ENCODE results near the gene MCFD2.
"Not testable (repeated sequence)": the region's sequence is repeated elsewhere in the genome, so short reads cannot be mapped to it uniquely, and the experiment has no call there.

The MCFD2 gene

DNA sequence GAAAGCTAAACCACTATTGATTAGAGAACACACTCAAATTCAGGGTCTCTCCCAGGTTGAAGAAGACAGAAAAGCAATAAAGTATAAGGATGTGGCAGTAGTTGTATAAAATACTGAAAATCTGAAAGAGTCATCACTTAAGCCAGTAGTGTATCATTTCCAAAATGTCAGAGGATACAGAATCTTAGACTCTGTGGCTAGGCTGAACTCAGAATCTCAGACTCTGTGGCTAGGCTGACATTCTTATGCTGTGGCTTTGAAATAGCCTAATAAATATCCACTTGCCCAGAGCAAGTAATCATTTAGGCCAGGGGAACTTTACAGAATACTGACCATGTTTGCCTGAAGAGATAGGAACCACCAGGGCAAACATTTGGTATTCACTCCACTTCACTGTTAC lies 13.1 kb downstream of the MCFD2 start:
- no peak for DNase-seq (ENCODE audit: low read depth, low spot score)

GRCh38 chr2:46901611-46902010 lies 14.0 kb downstream of the MCFD2 start:
- DNase-seq (ENCODE audit: low read depth, low spot score) = no peak

GRCh38 chr2:46900381-46900780 lies 15.2 kb downstream of the MCFD2 start:
- DNase-seq (ENCODE audit: low read depth, low spot score) = no peak

DNA sequence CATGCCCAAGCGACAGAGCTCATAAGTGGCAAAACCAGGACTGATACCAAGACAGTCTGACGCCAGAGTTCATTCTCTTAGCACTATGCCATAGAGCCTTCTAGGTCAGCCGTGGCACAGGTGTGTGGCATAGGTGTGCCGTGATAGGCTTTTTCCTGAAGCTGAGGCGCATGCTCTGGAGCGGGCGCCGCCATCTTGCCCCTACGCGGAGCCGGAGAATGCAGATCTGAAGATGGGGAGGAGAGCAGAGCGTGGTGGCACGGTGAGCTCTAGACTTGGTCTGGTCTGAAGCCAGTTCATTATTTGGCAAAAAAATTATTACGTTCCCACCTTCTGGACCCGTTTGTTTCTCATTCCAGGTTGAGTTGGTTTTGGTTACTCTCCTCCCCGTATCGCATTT lies 16.6 kb downstream of the MCFD2 start:
- DNase-seq (ENCODE audit: low read depth, low spot score) = no peak

DNA sequence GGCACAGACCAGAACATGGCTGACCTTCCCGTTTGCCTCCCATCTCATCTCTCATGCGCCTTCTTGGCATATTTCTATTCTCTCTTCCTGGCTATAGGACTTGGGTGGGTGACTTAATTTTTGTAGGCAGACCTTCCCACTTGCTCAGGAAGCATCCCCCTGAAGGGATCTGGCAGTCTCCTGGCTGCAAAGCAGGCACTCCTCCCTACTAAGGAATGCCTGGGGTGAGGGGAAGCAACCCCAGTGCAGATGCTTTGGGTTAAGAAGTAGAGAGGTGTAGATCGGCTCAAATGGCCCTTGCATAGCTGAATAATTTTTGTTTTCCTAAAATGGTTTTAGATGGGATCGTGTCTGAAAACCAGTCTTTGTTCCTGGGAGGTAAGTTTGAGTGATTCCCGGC lies 17.6 kb downstream of the MCFD2 start:
- no peak for DNase-seq (ENCODE audit: low read depth, low spot score)

GRCh38 chr2:46893269-46893939 lies 22.2 kb downstream of the MCFD2 start:
- no peak for DNase-seq (ENCODE audit: low read depth, low spot score)

GRCh38 chr2:46891956-46892553 lies 23.6 kb downstream of the MCFD2 start:
- DNase-seq (ENCODE audit: low read depth, low spot score) = no peak

- no peak for DNase-seq (ENCODE audit: low read depth, low spot score)
These were observed 27.1 kb downstream of the MCFD2 start for GRCh38 chr2:46888421-46888952.

DNA sequence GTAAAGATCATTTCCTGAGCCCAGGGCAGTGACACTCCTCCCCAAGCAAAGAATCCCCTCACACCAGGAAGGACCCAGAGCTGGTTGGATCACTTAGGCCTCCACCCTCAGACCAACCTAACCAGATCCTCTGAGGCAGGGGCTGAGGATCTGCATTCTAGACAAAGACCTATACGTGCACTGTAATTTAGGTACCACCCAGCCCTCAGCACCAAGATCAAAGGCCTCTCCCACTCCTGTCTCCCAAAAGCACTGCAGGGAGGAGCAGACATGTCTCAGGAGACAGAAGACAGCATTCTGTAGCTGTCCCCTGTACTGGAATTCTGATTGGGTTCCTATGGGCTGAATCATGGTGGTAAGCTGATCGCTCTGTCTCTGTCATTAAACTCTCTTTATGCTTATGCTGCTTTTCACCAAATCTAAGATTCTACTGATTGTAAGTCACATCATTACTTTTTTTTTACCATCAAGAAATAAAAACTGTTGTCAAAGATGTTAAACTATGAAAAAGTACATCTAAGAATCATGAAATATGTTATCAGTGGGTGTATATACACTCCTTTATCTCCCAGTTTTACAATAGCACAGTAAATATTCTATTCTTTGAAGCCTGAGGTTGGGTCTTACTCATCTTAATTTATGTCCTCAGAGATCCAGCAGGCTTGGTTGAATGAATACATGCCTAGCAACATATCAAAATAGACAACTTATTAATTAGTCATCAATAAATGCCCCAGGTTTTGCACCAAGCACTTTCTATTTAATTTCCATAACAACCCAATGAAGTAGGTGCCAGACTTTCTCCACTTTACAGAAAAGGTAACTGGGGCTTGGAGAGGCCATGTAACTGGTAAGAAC lies 28.3 kb downstream of the MCFD2 start:
- DNase-seq (ENCODE audit: low read depth, low spot score) = no peak

DNA sequence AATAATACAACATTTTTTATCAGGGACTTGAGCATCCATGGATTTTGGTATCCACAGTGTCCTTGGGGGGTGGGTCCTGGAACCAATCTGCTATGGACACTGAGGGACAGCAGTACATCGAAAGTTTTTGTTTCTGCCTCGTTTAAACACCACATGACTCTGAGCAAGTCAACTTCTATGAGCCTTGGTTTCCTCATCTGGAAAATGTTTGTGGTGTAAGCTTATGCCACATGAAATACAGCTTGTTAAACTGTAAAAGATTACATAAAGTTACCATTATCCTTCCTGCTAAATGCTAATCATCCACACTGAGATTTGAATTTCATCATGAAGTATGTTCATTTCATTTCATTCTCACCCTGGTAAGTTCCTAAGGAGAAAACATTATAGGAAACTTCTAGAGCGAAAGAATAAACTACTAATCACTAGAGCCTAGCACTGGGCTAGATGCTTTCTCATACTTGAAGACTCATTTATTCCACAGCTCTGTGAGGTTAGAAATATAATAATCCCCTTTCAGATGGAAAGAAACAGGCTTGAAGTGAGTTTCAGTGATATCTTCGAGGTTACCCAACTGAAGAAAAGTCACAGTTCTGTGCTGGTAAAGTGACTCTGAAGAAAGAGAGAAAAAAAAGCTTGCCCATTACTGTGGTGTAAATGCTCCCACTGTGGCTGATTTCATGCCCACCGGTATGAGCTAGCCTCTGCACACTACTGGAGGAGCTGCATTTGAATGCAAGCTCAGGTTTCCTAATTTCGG lies 29.2 kb downstream of the MCFD2 start:
- DNase-seq (ENCODE audit: low read depth, low spot score) = no peak

- no peak for DNase-seq (ENCODE audit: low read depth, low spot score)
These were observed 30.2 kb downstream of the MCFD2 start for GRCh38 chr2:46885376-46885775.

GRCh38 chr2:46879511-46879910 lies 36.1 kb downstream of the MCFD2 start:
- no peak for DNase-seq (ENCODE audit: low read depth, low spot score)

GRCh38 chr2:46878886-46879285 lies 36.7 kb downstream of the MCFD2 start:
- DNase-seq (ENCODE audit: low read depth, low spot score) = no peak

DNA sequence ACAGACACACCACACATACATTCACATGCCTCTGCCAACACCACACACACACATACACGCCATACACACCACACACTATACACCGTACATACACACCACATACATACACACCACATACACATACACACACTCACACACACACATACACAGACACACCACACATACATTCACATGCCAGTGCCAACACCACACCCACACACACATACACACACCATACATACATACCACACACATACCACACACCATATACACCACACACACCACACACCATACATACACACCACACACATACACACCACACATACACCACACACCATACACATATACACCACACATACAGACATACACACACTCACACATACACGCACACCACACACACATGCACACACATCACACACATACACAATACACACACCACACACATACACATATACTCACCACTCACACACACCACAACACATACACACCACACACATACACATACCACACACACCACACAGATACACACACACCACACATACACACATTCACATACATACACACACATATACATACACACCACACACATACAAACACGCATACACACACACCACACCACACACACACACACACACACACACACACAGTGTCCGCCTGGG lies 37.2 kb downstream of the MCFD2 start:
- DNase-seq (ENCODE audit: low read depth, low spot score) = no peak

GRCh38 chr2:46877619-46878113 lies 37.9 kb downstream of the MCFD2 start:
- no peak for DNase-seq (ENCODE audit: low read depth, low spot score)

GRCh38 chr2:46876741-46877384 lies 38.7 kb downstream of the MCFD2 start:
- no peak for DNase-seq (ENCODE audit: low read depth, low spot score)

DNA sequence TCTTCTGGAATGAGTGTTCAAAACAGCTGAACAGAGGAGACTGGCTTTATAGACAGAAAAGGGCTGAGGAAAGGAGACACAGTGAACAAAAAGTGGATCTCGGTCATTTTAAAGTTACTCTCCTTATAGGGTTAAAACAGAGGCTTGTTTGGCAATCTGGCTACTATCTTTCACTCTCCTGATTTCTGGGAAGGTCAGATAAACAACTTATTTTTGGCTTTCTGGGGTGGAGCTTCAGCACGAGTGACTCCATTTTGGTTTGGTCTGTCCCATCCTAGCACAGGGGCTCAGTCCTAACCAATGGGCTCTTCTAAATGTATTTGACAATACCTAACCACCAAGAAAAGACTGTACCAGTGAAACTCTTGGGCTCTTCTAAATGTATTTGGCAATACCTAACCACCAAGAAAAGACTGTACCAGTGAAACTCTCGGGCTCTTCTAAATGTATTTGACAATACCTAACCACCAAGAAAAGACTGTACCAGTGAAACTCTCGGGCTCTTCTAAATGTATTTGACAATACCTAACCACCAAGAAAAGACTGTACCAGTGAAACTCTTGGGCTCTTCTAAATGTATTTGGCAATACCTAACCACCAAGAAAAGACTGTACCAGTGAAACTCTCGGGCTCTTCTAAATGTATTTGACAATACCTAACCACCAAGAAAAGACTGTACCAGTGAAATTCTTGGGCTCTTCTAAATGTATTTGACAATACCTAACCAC lies 39.5 kb downstream of the MCFD2 start:
- DNase-seq (ENCODE audit: low read depth, low spot score) = not testable (repeated sequence)

- no peak for DNase-seq (ENCODE audit: low read depth, low spot score)
These were observed 40.2 kb downstream of the MCFD2 start for GRCh38 chr2:46875226-46875899.

- no peak for DNase-seq (ENCODE audit: low read depth, low spot score)
These were observed 41.2 kb downstream of the MCFD2 start for GRCh38 chr2:46874236-46874929.

Data from activated CD4-positive, CD25-positive, alpha-beta regulatory T cell treated with anti-CD3 and anti-CD28 coated beads, Interleukin-2, amount 50 U/mL, for 16 hours (primary cell).